HG03457 (cell line): Measurements from ENCODE around the gene GBA2.
A peak's percentile ranks its signal among the peaks of the same experiment; 100 is the strongest.

Experiments
- ATAC-seq: cut with Tn5 transposase; IDR thresholded peaks from one replicate; pipeline ENCODE4 v1.9.1; 2021; ENCODE audit warnings: moderate number of reproducible peaks; ENCODE audit not compliant: unreplicated experiment

The GBA2 gene

DNA sequence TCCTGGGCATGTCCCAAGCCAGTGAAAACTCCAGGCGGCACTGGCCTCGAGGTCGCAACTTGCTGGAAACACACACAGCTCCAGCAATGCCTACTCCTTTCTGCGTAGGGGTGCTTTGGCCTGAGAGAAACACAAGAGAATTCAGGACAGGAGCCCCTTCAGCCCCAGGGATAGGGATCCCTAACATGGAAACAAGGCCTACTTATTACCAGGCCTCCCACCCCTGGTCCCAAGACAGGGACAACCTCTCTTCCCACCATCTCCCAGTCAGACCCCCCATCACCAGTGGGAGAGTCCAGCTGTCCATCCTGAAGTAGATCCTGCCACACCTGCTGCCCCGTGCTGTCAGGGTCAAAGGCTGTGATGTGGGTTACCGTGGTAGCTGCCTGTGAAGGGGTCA, 8.8 kb downstream of the GBA2 start:
- ATAC-seq = no peak

GRCh38 chr9:35738924-35739323, 10.1 kb downstream of the GBA2 start:
- no peak for ATAC-seq

DNA sequence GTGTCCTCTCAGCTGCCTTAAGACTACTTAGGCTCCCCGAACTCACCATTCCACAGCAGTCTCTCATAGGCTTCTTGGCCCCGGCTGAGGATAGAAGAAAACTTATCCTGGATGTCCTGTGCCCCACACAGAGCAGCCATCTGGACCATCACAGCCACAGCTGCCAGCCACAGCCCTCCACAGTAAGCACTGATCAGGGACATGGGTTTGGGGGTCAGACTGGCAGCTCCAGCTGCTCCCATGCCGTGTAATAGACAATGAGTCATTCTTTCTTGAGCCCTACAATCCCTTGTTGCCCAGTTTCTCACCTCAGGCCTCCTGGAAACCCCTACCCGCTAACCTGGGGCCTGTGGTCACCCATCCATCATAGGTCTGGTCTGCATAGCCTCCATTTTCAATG, 10.8 kb downstream of the GBA2 start:
- ATAC-seq = no peak

- ATAC-seq = no peak
Measured at GRCh38 chr9:35737143-35737542, 11.9 kb downstream of the GBA2 start.

DNA sequence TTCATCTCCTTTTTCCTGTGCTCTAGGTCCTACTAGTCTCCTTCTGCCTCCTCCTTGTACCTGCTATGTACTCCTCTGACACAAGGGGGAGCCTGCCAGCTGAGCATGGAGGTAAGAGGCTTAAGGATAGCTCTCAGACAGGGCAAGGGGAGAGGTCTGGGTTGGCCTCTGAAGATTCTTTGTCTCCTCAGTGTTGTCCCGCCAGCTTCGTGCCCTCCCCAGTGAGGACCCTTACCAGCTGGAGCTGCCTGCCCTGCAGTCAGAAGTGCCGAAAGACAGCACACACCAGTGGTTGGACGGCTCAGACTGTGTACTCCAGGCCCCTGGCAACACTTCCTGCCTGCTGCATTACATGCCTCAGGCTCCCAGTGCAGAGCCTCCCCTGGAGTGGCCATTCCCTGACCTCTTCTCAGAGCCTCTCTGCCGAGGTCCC, 12.8 kb downstream of the GBA2 start:
- no peak for ATAC-seq

- ATAC-seq = no peak
Measured at GRCh38 chr9:35734096-35734495, 14.9 kb downstream of the GBA2 start.

DNA sequence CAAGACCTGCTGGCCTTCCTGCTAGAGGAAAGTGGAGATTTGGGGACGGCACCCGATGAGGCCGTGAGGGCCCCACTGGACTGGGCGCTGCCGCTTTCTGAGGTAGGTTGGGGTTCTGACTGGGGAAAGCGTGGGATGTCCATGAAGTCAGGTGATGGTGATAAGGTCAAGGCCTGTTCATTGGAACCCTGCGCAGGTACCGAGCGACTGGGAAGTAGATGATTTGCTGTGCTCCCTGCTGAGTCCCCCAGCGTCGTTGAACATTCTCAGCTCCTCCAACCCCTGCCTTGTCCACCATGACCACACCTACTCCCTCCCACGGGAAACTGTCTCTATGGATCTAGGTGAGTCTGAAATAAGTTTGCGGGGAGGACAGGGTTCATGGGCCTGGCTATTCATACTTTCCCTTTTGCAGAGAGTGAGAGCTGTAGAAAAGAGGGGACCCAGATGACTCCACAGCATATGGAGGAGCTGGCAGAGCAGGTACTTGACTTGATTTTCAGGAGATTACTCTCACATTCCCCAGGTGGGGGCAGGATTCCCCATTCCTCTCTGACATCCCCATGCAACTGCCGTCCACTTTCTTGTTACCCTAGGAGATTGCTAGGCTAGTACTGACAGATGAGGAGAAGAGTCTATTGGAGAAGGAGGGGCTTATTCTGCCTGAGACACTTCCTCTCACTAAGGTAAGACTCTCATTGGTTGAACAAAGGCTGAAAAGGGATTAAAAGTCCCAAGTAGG, 16.1 kb downstream of the GBA2 start:
- ATAC-seq = no peak

GRCh38 chr9:35732185-35732799, 16.7 kb downstream of the GBA2 start, which contains the start of the genes CREB3 and TLN1:
Gene CREB3, plus strand, starts transcription at chr9:35732666. Its CDS starts 107 bp downstream, at chr9:35732773.
Gene TLN1, minus strand, starts transcription at chr9:35732195. Its CDS starts 6,501 bp downstream, at chr9:35725694.
- peak; percentile 71 for ATAC-seq

DNA sequence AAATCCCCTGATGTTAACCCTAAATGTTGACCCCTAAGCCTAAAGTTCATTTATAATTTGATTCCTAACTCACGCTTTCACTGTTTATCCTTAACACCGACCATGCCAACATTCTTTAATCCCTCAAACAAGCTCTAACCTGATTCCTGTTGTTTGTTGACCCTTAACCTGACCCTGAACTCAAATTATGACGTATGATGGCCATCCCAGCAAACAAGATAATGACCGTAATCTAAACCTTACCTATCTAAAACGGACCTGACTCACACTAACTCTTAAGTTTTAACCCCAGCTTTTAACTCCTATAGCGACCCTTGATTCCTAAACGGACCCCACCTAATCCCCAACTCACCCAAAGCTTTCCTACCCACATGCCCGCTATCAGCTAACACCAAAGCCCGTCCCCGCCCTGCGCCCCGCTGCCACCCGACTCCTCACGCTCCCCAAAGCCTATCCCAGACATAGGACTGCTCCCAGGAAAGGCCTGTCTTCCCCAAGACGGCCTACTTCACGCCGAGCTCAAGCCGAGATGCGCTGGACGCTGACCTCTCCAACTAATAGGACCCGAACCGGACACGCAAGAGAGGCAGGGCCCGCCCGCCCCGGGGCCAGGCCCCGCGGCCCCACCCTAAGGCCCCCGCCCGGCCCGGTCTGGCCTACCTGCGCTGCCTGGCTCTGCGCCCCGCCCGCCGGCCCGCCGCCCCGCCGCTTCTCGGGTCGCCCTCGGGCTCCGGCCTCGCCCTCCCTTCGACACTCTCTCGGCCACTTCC, 17.4 kb downstream of the GBA2 start:
- no peak for ATAC-seq

GRCh38 chr9:35730486-35730854, 18.6 kb downstream of the GBA2 start:
- ATAC-seq = no peak

GRCh38 chr9:35729700-35730485, 19.1 kb downstream of the GBA2 start:
- no peak for ATAC-seq

DNA sequence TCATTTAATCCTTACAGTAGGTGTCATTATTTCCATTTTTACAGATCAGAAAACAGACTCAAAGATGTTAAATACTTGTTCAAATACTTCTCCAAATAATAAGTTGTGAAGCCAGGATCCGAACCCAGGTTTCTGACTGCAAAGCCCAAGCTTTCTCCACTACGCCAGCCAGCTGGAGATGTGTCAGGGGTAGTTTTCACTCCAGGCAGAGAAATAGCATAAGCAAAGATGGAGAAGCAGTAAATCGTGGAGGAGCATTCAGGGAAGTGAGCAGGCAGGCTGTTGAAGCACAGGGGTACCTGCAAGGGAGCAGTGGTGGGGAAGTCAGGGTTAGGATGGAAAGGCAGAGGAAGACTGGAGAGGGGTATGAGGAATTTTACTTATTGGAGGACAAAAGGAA, 19.9 kb downstream of the GBA2 start:
- no peak for ATAC-seq

DNA sequence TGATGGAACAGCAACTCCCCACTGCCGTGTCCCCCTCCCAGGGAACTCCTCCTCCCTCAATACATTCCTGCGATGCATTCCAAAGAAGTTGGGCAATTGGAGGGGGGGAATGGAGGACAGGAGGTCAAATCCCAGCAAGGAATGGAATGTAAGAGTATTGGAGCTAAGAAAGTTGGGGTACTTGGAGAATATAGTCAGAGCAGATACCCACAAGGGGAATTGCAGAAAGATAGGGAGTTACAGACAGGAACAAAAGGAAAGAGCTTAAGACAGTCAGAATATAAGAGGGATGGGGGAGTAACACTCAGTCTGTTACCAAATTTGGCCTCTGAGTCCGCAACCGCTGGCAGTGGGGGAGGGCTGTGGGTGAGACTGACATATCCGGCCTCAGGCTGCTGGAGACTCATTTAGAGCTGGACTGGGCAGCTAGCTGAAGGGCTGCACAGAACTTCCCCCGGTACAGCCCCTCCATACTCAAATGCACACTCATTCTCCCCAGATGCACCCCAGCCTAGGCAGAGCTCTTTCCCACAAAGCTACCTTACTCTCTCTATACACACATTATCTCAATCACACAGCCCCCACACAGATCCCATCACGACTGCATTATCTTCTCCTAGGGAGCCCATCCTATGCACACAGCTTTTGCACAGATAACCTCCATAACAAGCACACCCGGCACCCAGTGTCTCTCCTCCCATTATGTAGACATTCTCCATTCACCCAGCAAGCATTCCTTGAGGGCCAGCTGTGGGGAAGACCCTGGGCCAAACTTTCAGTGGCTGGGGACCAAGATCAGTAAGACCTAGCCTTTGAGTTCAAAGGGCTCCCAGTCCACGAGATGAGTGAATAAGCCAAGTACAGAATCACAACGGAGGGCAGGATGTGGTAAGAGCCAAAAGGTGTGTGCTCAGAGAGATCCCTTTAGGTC, 20.7 kb downstream of the GBA2 start:
- no peak for ATAC-seq

DNA sequence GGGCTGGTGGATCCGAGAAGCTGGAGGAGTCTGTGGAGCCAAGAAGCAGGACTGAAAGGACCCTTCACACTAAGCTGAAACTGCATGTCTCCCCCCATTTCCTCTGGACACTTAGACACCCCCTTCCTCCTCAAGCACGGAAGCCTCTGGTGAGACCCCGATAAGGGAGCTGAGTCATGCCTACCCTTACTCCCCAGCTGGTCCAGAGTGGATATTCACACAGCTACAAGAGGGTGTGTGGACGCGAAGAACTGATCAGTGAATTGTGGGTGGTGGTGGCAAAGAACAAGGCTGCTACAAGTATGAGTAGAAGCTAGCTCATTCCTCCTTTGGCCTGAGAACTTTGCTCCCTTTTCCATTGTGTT, 21.4 kb downstream of the GBA2 start:
- no peak for ATAC-seq

GRCh38 chr9:35726931-35727330, 22.1 kb downstream of the GBA2 start:
- ATAC-seq = no peak

DNA sequence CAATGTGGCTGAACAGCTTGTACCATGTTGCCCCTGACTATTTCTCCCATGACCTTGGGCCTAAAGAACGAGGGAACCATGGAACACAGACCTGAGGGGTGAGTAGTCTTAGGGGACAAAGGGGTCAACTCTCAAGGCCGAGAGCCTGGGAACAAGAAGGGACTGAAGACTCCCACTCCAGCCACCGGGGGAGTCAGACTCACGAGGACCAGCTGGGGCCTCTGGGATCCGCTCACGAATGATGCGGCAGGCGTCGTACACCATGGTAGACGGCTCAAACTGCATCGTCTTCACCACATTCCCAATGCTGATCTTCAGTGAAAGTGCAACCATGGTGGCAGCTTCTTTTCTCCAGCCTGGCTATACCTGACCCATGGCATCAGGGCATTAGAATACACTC, 23.7 kb downstream of the GBA2 start:
- ATAC-seq = no peak

GRCh38 chr9:35723908-35724307, 25.1 kb downstream of the GBA2 start:
- no peak for ATAC-seq

- ATAC-seq = no peak
Measured at GRCh38 chr9:35723426-35723825, 25.6 kb downstream of the GBA2 start.

DNA sequence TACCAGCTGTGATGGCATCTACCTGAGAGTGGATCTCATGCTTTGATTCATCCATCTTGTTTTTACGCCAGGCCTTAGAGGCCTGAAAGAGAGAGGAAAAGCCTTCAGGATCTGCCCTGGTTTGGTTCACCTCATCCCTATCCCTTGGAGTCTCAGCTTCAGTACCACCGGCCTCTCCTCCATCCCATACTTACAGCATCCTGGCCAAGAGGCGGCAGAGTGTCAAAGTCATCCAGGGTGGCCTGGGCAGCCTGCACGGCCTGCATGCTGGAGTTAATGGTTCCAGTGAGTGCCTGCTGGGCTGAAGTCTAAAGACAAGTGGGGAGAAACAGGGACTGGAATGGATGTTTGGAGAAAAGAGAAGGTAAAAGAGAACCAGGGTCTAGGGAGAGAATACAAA, 29.5 kb downstream of the GBA2 start:
- no peak for ATAC-seq
